GM15510 (cell line): ENCODE results near the gene TLE5.

ENCODE experiments used
- POLR2A ChIP-seq: IDR thresholded peaks from 3 replicates; pipeline ENCODE4 v1.6.1; 2011; ENCODE audit warnings: borderline replicate concordance; ENCODE audit not compliant: insufficient read length; ENCODE audit errors: extremely low read depth

Gene TLE5

DNA sequence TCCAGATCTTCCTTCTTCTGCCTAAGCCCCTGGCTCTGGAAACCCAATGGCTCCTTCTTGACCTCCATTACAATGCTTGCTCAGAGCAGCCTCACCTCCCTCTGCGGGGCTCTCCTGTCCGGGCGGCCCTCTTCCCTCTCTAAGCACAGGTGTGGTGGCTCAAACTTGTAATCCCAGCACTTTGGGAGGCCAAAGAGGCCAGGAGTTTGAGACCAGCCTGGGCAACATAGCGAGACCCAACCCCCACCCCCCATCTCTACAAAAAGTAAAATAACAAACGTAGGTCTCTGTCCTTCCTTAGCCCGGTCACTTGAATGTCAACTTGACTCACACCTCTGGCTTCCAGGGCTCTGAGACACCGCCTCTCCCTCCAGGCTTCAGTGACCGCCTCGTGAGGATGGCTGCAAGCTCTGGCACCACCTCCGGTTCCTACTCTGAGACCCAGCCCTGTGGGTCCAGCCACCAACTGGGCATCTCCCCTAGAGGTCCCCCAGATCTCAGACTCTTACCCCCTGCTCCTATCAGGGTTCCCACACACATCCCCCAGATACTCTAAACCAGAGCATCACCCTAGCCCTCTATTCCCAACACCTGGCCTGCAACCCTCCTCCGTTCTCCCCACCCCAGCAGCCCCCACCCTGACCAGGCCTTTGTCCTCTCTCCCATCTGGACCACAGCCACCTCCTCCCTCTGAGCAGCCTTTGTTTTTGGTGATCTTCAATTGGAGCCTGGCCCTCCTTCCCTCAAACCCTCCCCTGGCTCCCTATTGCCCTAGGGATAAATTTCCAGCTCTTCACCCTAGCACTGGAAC lies 28.5 kb downstream of the TLE5 start:
- no peak for TF ChIP-seq POLR2A

- no peak for TF ChIP-seq POLR2A
These were observed 30.8 kb downstream of the TLE5 start for GRCh38 chr19:3031607-3031867.

DNA sequence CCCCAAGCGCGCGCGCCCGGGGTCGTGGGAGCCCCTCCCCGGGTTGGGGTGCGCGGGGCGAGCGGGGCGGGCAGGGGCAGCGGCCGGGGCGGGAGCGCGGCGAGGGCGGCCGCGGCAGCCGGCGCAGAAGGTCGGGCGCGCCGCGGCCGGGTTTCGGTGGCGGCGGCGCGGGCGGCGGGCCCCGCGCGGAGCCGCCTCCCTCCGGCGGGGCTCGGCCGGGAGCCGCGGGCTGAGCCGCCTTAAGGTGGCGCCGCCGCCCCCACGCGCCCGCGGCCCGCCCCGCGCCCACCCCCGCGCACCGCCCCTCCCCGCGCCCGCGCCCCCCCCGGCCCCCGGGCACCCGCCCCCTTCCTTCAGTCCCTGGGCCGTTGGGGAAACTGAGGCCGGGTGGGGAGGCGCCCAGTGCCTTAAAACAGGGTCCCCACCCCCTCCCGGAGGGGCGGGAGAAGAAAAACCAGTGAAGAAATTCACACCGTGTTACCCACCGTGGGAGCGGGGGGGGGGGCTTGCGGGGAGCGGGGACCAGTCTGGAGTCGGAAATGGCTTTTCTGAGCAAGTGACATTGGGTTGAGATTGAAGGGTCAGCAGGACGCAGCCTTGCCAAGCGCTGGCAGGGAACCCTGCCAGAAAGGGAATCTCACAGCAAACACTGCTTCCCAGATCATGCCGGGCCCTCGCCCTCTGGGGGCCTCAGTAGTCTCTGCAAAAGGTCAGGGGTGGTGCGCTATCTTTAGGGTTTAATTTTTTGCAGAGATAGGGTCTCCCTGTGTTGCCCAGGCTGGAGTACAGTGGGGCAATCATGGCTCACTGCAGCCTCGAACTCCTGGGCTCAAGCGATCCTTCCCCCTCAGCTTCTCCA lies 33.0 kb downstream of the TLE5 start, which contains the start of gene TLE2:
TSS of gene TLE2 (minus strand) at position 216 of the 859 bp plus-strand sequence. CDS start 376 bp downstream, outside the sequence.
- no peak for TF ChIP-seq POLR2A

DNA sequence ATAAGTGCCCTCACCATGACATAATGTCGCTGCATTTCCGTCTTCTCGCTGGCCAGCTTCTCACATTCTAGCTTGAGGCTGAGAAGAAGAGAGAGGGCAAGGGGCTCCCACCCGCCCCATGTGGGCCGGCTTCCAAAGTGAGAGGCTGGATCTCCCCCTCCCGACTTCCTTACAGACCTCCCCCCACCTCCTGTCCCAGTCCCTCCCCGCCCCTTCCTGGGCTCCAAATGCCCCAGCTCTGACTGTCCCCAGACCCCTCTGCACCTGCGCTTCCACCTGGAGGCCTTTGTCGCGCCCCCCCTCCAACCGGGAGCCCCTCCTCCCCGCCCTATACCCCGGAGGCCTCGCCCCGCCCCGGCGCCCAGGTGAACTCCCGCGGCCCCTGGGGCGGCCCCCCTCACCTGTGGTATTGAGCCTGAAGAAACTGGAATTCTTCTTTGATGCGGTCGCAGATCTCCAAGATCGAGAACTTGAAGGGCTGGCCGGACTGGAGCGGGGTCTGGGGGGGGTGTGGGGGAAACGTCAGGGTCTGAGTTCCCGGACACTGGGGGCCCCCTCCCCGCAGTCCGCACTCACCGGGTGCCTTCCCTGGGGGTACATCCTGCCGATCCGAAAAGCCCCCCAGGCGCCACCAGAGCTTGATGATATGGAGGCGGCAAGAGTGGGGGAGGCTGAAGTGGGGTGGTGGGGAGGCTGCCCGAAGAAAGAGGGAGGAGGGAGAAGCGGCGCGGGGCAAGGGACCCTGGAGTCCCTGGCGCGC lies 33.8 kb downstream of the TLE5 start:
- TF ChIP-seq POLR2A = no peak

- TF ChIP-seq POLR2A = no peak
These were observed 34.4 kb downstream of the TLE5 start for GRCh38 chr19:3027981-3028304.

GRCh38 chr19:3027292-3027691 lies 35.0 kb downstream of the TLE5 start:
- TF ChIP-seq POLR2A = no peak

DNA sequence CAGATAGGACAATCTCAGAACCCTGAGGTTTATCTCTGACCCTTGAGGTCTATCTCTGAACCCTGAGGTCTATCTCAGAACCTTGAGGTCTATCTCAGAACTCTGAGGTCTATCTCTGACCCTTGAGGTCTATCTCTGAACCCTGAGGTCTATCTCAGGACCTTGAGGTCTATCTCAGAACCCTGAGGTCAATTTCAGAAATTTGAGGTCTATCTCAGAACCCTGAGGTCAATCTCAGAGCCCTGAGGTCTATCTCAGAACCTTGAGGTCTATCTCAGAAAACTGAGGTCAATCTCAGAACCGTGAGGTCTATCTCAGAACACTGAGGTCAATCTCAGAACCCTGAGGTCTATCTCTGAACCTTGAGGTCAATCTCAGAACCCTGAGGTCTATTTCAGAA lies 35.5 kb downstream of the TLE5 start:
- no peak for TF ChIP-seq POLR2A

GRCh38 chr19:3025549-3025886 lies 36.8 kb downstream of the TLE5 start:
- TF ChIP-seq POLR2A = no peak

GRCh38 chr19:3024870-3025548 lies 37.3 kb downstream of the TLE5 start:
- TF ChIP-seq POLR2A = no peak

- no peak for TF ChIP-seq POLR2A
These were observed 37.8 kb downstream of the TLE5 start for GRCh38 chr19:3024509-3024869.

DNA sequence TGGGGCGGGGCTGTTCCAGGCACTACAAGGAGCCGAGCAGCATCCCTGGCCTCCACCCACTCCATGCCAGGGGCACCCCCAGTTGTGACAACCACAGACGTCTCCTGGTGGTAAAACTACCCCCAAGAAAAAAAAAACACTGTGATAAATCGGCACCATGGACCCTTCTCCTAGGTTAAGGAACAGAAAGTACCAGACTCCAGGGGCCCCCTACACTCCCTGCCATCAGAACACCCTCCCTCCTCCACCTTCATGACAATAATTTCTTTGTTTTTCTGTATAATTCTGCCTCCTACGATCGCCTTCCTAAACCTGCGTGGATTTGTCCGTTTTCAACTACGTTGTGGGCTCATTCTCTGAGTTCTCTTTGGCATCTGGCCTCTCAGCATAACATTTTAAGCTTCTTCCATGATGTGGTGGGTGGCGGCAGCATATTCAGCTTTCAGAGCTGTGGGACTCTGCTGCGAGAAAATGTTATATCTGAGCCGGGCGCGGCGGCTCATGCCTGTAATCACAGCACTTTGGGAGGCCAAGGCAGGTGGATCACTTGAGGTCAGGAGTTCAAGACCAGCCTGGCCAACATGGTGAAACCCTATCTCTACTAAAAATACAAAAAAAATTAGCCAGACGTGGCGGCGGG lies 41.9 kb downstream of the TLE5 start:
- TF ChIP-seq POLR2A = no peak

GRCh38 chr19:3019211-3019854 lies 43.0 kb downstream of the TLE5 start:
- TF ChIP-seq POLR2A = no peak

DNA sequence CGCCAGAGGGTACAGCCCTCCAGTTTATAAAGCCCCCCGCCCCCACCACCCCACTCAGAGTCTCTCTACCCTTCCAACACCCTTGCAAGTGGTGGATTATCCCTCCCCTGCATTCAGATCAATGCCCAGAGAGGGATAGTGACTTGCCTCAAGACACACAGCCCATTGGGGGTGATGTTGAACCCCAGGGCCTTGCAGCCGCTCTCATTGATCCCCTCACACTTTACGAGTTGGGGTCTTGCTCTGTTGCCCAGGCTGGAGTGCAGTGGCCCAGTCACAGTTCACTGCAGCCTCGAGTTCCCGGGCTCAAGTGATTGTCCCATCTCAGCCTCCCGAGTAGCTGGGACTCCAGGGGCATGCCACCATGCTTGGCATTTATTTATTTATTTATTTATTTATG lies 44.4 kb downstream of the TLE5 start:
- no peak for TF ChIP-seq POLR2A

DNA sequence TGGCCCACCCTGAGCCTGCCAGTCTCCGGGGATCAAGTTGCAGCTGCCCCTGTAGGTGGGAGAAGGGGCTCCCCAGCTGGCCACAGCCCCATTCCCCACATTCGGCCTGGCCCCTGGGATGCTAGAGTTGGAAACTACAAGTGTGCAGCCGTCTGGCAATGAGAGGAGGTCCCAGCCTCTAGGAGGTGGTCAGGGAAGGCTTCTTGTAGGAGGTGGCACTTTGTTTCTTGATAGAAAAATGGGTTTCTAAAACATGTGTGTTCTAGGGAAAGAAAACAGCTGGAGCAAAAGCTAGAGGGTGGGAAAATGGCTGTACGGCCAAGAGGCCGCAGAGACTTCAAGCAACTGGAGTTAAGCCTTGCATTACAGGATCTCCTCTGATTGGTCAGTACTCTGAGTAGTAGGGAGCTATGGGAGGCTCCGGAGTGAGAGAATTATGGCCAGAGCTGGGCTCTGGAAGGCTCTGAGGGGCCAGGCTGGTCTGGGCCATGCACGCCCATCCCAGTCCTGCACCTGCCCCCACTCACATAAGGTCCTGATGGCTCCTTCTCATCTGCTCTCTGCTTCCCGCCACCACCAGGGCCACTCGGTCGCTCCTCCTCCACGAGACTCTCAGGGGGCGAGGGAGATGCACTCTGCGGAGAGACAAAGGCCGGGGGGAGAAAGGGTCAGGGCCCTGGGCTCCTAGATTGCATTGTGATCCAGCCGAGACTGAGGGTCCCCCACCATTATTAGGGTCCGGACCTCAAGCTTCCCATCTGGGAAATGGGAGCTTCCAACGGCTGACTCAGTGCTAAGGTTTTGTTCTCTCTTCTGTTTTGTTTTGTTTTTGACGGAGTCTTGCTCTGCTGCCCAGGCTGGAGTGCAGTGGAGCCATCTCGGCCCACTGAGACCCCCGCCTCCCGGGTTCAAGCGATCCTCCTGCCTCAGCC lies 46.9 kb downstream of the TLE5 start:
- TF ChIP-seq POLR2A = no peak

- TF ChIP-seq POLR2A = no peak
These were observed 48.2 kb downstream of the TLE5 start for GRCh38 chr19:3014135-3014534.
